Heart left ventricle (tissue), 16 donors: ENCODE measurements around the gene IRF8. TPM values are rescaled to one million over a fixed set of nuclear protein-coding genes. Genes with fewer than 3 reads are reported as not detected.
A peak's percentile ranks its signal among the peaks of the same experiment; 100 is the strongest.

Experiments
- ATAC-seq, 4 donors: fragments of 200-7000 bp; cut with Tn5 transposase; one replicate each; pipeline ENCODE4 v1.9.1; 2020 to 2022; ENCODE audit warnings: moderate library complexity in 4 of 4, mild to moderate bottlenecking in 3 of 4, moderate number of reproducible peaks in 1 of 4
- DNase-seq, 5 donors: peaks; one replicate each; pipeline ENCODE4 v3.0.0-alpha.2; 2020
- H3K27ac ChIP-seq, 12 donors: fragments of 200-600 bp; sonication (generic) in 4 of 12; one replicate each; pipeline versions ENCODE4 v1.5.0 to v1.8.0; 2016 to 2022; ENCODE audit warnings: mild to moderate bottlenecking in 2 of 12
- H3K27me3 ChIP-seq, 9 donors: fragments of 200-600 bp; sonication (generic) in 2 of 9; one replicate each; pipeline versions ENCODE4 v1.5.1 to v1.8.0; 2016 to 2022; ENCODE audit warnings: mild to moderate bottlenecking in 3 of 9
- H3K36me3 ChIP-seq, 9 donors: fragments of 200-600 bp; sonication (generic) in 2 of 9; one replicate each; pipeline versions ENCODE4 v1.5.0 to v1.8.0; 2018 to 2022; ENCODE audit warnings: mild to moderate bottlenecking in 2 of 9
- H3K4me1 ChIP-seq, 12 donors: fragments of 200-600 bp; sonication (generic) in 4 of 12; one replicate each; pipeline versions ENCODE4 v1.5.0 to v1.8.0; 2016 to 2022; ENCODE audit warnings: mild to moderate bottlenecking in 3 of 12
- H3K4me3 ChIP-seq, 12 donors: fragments of 200-600 bp; sonication (generic) in 4 of 12; one replicate each; pipeline versions ENCODE4 v1.5.0 to v1.8.0; 2017 to 2022; ENCODE audit warnings: mild to moderate bottlenecking in 9 of 12, moderate library complexity in 4 of 12
- H3K9me3 ChIP-seq, 12 donors: fragments of 200-600 bp; sonication (generic) in 4 of 12; one replicate each; pipeline versions ENCODE4 v1.5.0 to v1.8.0; 2016 to 2022; ENCODE audit warnings: mild to moderate bottlenecking in 1 of 12
- CTCF ChIP-seq, 12 donors: fragments of 200-600 bp; sonication (generic) in 4 of 12; IDR thresholded peaks; one replicate each; pipeline versions ENCODE4 v1.5.0 to v1.8.0; 2018 to 2022; ENCODE audit warnings: antibody characterized with exemption in 12 of 12, mild to moderate bottlenecking in 5 of 12
- POLR2A ChIP-seq, 2 donors: fragments of 450-650 bp; IDR thresholded peaks; one replicate each; pipeline ENCODE4 v1.6.1; 2017; ENCODE audit warnings: antibody characterized with exemption in 2 of 2, mild to moderate bottlenecking in 2 of 2, moderate library complexity in 2 of 2
- WGBS, 4 donors: extraction: QIAGEN DNeasy Blood & Tissue Kit in 2 of 4; methylation state at CpG; one replicate each; pipeline versions ENCODE4 v1.1.5 to v1.1.7; 2013 to 2018; 5-methylcytosine and 5-hydroxymethylcytosine counted together
- intact Hi-C, 10 donors: fragments of 100-400 bp; cut with DNase I; formaldehyde crosslinking; loops; one replicate each; pipeline versions ENCODE4 v1.11.1 to v1.14.2; 2022
- polyA plus RNA-seq, 2 donors: library from polyadenylated mRNA; stranded (reverse); fragments of 200-250 nt; gene quantifications; one replicate each; pipeline ENCODE4 v1.2.3, GENCODE V29; 2013
- total RNA-seq, 9 donors: library from RNA; depleted of rRNA in 2 of 9; stranded (reverse); fragments of >200 nt in 2 of 9; fragmentation: NEBNext Ultra II Directional in 3 of 9; extraction: Animal tissue kit (Norgen Biotek cat#: 25700) in 3 of 9; gene quantifications; one replicate each; pipeline versions ENCODE4 v1.1.0 to v1.2.4, GENCODE V29; 2016 to 2023
- donor health status: ischemic (EF 13 %, LVEDD 7.1; RV severe dilation, severe dysfunction).
- donor health status: healthy with polysubstance abuse.
- donor health status: DM: no; HTN: yes; CAD: no.
- donor health status: DM: no; HTN: no; CAD: no.
- donor health status: ischemic (EF 25% LVEDD 6.9; RV normal size, moderate dysfunction).
- donor health status: ischemic (EF 25% LVEDD 5.7; RV mildly dilated, moderate dysfunction).
- donor health status: healthy.
- donor health status: DM: yes; HTN: yes; CAD: no.
- donor health status: ischemic (EF 35%, LVEDD 5.7; RV mildly dilated, moderate dysfunction).
- donor health status: nonischemic (EF 11% LVEDD 7.7; RV severe dilation, severe dysfunction).
- donor health status: DM: yes; HTN: yes; CAD: no.
- donor health status: PGD.
- donor health status: ischemic (EF 29% LVEDD 5.4; RV normal size, mild dysfunction).
- donor health status: nonischemic (EF 23%, LVEDD 6.1; RV moderate dilation, normal function).

The IRF8 gene
- total and polyA plus RNA-seq, 11 donors: 1.0 to 31.8 (median 3.1) TPM

- no peaks in the 10 kb centered on the region for H3K36me3 ChIP-seq
- no peak overlapping the region for H3K4me3 ChIP-seq
- H3K4me1 ChIP-seq: peaks cover 0 to 16% (median 3%) of the 10 kb centered on the region in 12 donors
- H3K9me3 ChIP-seq: no peaks in the 10 kb centered on the region
- H3K27me3 ChIP-seq: peaks cover 0 to 10% (median 0%) of the 10 kb centered on the region in 9 donors
- ATAC-seq (peak in 2 of 4 donors; percentile 13 to 56), DNase-seq (peak in 1 of 5 donors; percentile 42)
- intact Hi-C loops: no loop called here
- H3K27ac ChIP-seq: peak overlapping the region in 1 of 12 donors; percentile 22
- TF ChIP-seq POLR2A (IDR thresholded peaks at IDR 0.05): no peak
- no peak for TF ChIP-seq CTCF (IDR thresholded peaks at IDR 0.05)
- 62 to 70% (median 65%) methylated on average over 10 of the region's 10 CpGs for WGBS, 4 donors
Measured at GRCh38 chr16:85960486-85961046, 61.6 kb downstream of the IRF8 start.

DNA sequence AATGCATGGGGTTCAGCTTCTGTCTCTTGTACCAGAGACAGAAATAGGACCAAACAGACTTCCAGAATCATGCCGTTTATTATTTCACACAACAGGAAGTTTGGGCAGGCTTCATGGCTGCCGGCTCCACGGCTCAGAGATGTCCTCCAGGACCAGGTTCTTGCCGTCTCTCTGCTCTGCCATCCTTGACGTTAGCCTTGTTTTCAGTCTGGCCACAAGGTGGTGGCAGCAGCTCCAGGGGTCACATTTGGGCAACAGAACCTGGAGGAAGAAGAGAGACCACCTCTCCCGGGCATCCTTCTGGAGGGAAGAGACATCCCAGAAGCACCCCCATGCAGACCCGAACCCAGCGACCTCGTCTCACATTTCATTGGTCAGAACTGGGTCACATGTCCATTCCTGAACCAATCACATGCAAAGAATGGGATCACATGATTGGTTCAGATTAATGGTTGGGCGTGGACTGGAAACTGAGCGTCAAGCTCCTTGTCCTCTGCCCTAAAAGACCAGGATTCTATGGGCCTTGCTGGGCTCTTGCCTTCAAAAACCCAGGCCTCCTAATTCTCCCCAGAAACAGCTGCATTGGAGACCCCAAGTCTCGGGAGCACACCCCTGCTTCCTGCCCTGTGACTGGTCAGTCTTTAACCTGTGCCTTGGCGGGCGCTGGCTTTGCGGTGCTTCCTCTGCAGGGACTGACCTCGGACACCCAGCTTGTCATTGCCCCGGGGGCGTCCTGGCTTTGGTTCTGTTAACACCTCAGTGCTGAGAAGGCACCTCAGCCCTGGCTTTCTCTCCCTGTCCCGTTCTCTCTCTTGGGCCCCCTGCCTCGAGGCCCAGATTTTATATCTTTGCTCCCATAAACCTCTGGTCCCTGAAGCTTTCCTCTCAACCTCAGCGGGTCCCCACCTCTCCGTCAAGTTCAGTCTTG, 63.3 kb downstream of the IRF8 start:
- no peak for ATAC-seq
- no peaks in the 10 kb centered on the region for H3K27me3 ChIP-seq
- peak in 1 of 5 donors; percentile 34 for DNase-seq
- no peak overlapping the region for H3K4me3 ChIP-seq
- no peak overlapping the region for H3K27ac ChIP-seq
- no peaks in the 10 kb centered on the region for H3K36me3 ChIP-seq
- 79 to 84% (median 82%) methylated on average over 21 to 22 of the region's 22 CpGs for WGBS, 4 donors
- H3K9me3 ChIP-seq: no peaks in the 10 kb centered on the region
- TF ChIP-seq CTCF (IDR thresholded peaks at IDR 0.05) (no peak), POLR2A (IDR thresholded peaks at IDR 0.05) (no peak)
- intact Hi-C loops: no loop called here
- H3K4me1 ChIP-seq: peaks cover 0 to 16% (median 3%) of the 10 kb centered on the region in 12 donors

- Histone ChIP-seq H3K27me3 (peaks cover 0 to 5% (median 0%) of the 10 kb centered on the region in 9 donors), H3K36me3 (no peaks in the 10 kb centered on the region), H3K9me3 (no peaks in the 10 kb centered on the region), H3K27ac (peak overlapping the region in 5 of 12 donors; percentile 5 to 59 (median 47)), H3K4me1 (peaks cover 0 to 16% (median 3%) of the 10 kb centered on the region in 12 donors), H3K4me3 (no peak overlapping the region)
- intact Hi-C loops: no loop called here
- DNase-seq (peak; percentile 53 to 88 (median 81)), ATAC-seq (peak; percentile 84 to 94 (median 88))
- WGBS, 4 donors: 8 to 26% (median 15%) methylated on average over 9 to 10 of the region's 10 CpGs
- TF ChIP-seq CTCF (IDR thresholded peaks at IDR 0.05) (no peak), POLR2A (IDR thresholded peaks at IDR 0.05) (no peak)
Measured at GRCh38 chr16:85963753-85964285, 64.9 kb downstream of the IRF8 start.

DNA sequence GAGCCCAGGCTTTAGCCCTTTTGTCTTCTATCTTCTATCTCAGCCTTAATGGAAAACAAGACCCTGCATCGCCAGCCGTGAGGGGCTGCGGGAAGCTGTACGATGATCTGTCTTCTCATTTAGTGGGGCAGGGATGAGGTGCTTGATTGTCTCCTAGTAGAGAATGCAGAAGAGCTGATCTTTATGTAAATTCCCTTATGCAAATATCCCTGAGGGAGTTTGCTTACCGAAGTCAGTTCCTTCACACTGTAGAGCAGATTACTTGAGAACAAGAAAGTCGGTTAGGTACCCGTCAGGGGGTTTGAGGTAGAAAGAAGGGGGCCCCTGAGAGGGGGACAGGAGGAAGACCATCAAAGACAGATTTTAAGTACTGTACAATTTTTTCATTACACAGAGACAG, 66.2 kb downstream of the IRF8 start:
- peaks cover 0 to 17% (median 3%) of the 10 kb centered on the region in 12 donors for H3K4me1 ChIP-seq
- intact Hi-C loops: loop anchor here in 1 of 10 donors (5.0 kb wide), 1 partner anchor 68 kb away; the partner anchor contains the start of gene IRF8
- ATAC-seq (no peak), DNase-seq (peak in 1 of 5 donors; percentile 23)
- no peak overlapping the region for H3K27ac ChIP-seq
- 85 to 92% (median 91%) methylated on average over 7 of the region's 7 CpGs for WGBS, 4 donors
- H3K36me3 ChIP-seq: no peaks in the 10 kb centered on the region
- no peak for TF ChIP-seq POLR2A (IDR thresholded peaks at IDR 0.05)
- TF ChIP-seq CTCF (IDR thresholded peaks at IDR 0.05): no peak
- no peak overlapping the region for H3K4me3 ChIP-seq
- no peaks in the 10 kb centered on the region for H3K9me3 ChIP-seq
- peaks cover 0 to 5% (median 0%) of the 10 kb centered on the region in 9 donors for H3K27me3 ChIP-seq
